HG02981 (cell line): Measurements from ENCODE around the gene MRPL2.
"Not testable (repeated sequence)": the region's sequence is repeated elsewhere in the genome, so short reads cannot be mapped to it uniquely, and the experiment has no call there.

ENCODE experiments used
- ATAC-seq: cut with Tn5 transposase; IDR thresholded peaks from one replicate; pipeline ENCODE4 v1.9.1; 2021; ENCODE audit warnings: mild to moderate bottlenecking, moderate library complexity; ENCODE audit not compliant: unreplicated experiment

MRPL2 gene

DNA sequence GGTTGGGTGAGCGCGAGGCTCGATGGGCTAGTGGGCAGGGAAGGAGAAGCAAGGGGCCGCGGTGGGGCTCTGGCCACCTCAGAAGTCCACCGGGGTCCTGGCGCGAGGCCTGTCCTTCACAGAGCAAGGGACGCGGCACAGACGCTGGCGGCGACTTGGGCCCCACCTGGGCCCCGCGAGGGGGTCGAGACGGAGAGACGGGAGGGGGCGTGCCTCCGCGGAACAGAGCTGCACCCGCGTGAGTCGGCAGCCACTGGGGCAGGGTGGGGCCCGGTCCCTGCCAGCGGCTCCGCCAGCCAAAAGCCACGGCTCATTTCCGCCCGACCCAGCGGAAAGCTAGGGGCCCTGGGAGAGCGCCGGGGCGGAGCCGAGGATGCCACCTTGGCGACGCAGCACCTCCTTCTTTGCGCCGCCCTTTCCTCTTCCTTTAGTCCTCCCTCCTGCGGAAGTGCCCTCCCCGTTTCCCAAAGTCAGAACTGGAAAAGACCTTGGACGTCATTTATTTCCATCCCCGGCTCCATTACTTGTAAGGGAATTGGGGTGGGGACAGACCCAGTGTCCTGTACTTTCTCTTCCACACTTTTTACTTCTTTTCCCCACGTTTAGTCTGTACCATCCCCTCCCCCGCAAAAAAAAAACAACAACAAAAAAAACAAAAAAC, 5.6 kb downstream of the MRPL2 start, which contains the start of gene CUL7:
TSS of gene CUL7 (minus strand) at position 307 of the 661 bp plus-strand sequence. CDS start 1,063 bp downstream, outside the sequence.
- ATAC-seq = peak; percentile 90

DNA sequence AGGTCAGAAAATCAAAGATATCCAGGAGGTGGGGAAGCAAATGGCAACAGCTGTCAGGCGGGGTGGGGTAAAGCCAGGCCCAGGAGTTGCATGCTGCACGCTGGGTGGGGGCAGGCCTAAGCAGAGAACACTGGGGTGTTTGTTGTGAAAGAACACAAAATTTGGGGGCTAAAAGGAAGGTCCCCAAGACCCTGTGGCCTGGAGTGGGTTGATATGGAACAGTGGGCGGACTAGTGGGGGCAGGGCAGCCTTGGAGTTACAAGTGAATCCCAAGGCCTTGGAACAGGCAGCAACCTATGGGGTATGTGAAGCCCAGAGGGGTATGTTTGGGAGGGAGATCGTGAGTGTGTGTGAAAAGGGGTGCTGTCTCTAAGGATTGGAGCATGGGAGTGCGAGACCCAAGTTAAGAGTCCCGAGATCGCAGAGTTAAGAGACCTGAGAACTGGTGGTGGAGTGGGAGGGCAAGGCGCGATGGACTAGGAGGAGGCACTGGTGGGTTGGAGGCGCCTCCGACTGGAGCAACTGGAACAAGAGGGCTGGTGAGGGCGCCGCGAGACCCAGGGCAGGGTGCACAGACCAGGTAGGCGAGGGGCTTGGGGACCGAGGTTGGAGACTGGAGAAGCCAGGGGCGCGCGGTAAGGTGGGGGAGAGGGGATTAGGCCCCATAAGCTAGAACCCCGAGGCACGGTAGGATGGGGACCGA, 6.2 kb downstream of the MRPL2 start:
- ATAC-seq = peak; percentile 14

DNA sequence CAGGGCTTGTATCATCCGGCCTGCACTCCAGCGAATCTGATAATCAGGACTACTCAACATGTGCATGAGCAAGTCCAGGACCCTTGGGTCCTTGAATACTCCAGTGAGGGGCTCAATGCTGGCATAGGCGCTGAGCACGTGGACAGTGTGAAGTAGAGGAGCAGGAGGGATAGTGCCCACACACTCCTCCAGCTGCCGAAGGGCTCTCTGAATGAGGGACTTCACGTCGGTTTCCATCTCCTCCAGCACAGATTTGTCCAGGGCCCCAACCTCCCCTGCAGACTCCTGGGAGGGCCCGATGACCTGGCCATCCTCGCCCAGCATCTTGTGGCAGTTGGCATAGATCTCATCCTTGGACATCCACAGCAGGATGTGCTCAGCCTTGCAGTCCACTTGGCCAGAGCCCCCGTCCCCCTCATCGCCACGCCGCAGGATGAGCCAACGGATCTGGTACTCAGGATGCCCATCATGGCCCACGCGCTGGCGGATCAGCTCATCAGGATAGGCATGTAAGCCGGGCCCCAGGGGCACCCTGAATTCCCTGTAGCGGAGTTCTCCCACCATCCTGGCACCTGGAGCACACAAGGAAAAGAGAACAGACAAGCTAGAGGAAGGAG, 6.9 kb downstream of the MRPL2 start:
- ATAC-seq = no peak

DNA sequence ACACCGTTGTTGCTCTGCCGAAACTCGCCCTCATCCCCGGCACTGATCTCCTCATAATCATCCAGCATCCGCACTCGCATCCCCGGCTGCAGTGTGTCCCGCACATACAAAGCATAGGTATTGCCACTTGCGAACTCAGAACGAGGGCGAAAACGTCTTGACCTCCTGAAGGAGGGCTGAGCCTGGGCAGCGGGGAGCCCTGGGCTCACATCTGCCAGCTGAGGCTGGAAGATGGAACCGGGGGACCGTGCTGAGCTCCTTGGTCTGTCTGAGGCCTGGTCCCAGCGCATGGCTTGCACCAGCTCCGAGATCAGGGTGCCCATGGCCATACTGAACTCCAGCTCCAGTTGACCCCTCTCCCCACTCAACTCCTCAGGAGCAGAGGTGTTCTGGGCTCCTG, 8.3 kb downstream of the MRPL2 start:
- ATAC-seq = no peak

DNA sequence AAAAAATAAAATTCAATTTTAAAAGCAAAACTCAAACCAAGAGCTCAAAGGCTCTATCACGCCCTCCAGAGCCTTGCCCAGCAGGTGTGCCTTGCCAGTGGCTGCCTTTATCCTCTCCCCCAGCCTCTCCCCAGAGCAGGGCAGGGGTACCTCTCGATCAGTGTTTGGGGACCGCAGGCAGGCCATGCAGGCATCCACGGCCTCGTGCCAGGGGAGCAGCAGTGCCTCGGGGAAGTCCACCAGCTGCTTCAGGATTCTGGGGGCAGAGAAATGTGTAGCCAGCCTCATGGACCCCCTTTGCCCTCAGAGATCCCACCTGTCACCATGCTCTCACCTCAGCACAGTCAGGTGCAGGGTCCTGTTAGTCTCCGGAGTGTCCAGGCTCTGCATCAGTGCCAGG, 11.2 kb downstream of the MRPL2 start:
- ATAC-seq = no peak

DNA sequence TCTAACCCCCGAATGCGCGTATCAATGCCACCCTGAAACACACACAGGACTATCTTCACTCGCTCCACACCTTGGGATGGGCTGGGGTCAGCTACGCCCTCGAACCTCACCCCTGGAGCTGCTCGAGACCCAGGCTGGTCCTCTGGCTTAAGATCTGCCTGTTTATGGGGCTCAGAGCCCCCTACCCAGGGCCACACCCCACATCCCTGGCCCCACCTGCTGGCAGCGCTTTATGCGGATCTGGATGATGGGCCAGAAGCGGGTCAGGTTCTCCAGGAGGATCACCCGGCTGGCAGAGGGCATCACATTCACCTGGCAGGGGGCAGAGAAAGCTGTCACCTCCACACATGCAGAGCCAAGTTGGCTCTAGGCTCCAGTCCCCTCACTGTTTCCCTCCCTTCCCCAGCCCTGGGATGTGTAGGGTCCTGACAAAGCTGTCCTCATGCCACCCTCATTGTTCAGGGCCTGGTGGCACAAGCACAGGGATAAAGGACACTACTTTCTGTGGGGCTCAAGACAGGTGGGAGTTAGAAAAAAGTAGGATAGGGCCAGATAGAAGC, 13.8 kb downstream of the MRPL2 start:
- no peak for ATAC-seq

DNA sequence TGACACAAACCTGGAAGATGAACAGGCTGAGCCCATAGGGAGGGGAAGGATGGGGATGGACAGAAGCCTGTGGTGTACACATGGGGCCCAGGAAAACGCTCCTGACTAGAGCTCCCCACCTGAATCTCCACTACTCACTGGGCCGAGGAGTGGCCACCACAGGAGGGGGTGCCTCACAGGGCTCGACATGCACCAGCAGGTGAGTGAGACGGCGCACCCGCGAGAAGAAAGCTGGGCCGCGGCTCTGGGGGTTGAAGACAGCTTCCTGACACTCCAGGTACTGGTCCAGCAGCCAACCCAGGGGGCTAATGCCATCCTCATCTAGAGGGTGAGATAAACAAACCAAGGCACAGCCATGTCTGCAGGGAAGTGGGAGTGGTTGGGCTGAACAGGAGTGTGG, 15.9 kb downstream of the MRPL2 start:
- ATAC-seq = no peak

DNA sequence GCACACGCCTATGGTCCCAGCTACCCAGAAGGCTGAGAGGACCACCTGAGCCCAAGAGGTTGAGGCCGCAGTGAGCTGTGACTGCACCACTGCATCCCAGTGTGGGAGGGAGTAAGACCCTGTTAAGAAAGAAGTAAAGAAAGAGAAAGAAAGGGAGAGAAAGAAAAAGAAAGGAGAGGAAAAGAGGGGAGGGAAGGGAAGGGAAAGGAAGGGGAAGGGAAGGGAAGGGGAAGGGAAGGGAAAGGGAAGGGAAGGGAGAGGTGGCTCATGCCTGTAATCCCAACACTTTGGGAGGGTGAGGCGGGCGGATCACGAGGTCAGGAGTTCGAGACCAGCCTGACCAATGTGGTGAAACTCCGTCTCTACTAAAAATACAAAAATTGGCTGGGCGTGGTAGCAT, 17.8 kb downstream of the MRPL2 start:
- ATAC-seq = not testable (repeated sequence)

DNA sequence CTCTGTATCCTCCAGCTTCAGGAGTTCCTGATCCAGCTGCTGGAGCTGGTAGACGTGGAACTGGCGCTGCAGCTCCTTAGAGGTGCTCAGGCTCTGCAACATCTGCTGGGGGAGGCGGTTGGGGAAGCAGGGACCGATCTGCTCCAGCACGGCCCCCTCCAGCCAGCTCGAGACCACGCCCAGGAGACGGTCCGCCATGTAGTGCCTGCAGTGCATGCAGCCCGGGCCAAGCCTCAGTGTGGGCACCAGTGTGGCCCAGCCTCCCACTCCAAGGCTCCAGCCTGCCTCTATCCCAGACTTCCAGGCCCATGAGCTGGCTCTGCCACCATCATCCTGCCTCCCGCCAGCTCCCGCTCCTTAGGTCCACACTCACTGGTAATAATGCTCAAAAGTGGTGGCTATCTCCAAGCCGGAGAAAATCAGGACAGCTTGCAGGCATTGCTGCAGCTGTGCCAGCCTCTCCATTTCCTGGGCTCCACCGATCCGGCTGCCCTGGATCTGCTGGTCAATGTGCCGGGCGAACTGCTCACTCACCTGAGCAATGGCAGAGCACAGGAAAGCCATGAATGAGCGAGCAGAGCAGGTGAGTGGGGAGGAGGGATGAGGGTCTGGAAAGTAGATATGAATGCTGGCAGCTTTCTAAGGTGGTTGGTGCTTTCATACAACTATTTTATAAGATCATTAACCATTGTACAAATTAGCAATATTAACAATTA, 18.5 kb downstream of the MRPL2 start:
- ATAC-seq = no peak

DNA sequence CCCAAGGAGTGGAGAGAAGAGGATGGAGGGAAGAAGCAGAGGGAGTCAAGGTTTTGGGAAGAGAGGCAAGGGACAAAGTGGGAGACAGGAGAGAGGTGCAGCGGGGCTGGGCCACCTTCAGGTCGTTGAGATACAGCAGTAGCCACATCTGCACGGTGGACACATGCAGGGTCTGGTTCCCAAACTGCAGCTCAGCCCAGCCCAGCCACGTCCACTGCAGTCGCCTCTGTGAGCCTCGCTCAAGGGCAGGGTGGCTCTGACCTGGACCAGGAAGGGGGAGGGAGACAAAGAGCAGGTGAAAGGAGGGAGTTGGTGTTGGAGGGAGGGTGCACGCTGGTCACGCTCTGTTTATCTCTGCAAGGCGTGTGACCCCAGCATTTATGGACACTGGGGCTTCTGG, 20.5 kb downstream of the MRPL2 start:
- no peak for ATAC-seq

DNA sequence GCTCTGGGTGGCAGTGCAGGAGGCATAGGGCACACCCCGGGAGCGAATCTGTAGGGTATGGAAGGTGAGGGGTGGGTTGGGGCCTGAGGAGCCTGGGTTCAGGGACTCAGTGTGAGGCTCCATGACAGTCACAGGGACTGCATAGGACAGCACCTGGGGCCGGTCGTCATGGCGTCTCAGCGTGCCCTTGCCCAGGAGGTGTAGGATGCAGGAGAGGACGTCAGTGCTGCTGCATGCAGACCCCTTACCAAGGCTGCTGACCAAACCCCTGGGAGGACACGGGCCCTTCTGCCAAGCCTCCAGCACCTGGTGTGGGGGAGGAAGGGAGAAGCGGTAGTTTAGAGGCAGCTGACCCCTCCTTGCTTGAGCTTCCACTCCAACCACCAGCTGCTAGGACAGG, 21.5 kb downstream of the MRPL2 start:
- ATAC-seq = no peak

DNA sequence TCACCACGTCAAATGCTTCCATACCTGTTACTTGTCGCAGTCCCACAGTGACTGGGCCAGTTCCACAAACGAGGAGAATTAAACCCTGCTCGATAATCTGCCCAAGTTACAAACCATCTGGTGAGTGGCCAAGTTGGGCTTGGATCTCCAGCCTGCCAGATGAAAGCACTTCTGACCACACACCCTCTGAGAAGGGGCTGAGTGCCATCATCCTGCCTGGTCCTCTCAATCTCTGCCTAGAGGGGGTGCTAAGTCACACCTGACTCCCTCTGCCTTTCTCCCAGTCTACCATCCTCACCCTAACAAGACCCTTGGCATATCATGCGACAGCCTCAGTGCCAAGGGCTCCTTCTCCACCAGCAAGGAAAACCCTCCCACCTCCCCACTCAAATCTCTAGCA, 22.0 kb downstream of the MRPL2 start:
- no peak for ATAC-seq

DNA sequence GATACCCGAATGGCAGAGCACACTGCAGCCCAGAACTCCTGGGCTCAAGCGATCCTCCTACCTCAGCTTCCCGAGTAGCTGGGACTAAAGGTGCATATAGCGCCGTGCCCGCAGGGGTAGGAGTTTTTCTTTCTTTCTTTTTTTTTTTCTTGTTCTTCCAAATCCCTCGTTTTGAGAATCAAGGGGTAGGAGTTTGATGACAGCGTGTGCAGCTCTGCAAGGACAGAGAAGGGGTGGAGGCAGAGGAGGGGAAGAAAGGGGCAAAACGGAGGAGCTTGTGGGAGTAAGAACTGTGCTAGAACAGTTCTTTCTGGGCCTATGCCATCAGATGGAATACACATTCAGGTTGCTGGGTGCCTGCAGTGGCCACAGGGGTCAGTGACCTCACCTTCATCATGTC, 22.5 kb downstream of the MRPL2 start:
- no peak for ATAC-seq

DNA sequence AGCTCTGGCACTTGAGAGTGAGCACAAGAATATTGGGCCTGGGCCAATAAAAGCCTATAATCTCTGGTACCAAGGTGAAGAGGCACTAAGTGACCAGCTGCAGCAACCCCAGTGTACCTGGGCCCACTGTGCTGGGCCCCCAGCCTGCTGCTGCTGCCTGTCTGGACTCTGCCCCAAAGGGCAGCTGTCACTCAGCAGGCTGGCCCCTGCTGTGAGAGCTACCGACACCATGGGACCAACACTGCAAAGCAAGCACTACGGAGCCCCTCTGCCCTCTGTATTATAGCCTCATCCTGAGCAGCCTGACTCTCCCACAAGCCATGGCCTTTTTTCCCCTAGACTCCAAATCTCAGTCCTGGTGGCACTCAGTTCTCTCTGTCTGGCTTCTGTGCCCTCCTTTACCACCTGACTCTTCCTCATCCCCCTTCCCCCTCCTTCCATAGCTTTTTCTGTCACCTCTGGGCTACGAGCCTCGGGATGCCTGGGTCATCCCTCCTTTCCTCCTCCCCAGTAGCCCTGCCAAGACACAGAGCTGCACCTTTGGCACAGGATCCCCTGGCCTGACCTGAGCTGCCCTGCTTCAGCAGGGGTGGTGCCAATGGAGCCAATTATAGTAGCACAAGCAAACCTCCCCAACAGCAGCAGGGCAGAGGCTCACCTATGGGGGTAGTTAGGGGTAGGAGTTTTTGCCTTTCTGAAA, 23.6 kb downstream of the MRPL2 start:
- no peak for ATAC-seq

DNA sequence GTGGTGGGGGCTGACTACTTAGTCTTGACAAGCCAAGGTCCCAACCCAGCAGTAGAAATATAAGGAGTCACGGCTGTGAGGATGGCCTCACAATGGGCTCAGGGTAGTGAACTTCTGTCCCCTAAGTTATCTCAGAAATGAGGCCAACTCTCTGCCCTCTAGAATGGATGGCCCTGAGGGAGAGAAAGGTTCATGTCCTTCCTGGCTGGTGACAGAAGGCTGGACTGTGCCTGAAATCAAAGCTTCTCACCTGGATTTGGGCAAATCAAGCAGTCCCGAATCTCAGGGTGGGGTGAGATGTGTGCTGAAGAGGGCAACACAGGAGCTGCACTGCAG, 25.1 kb downstream of the MRPL2 start:
- ATAC-seq = no peak

DNA sequence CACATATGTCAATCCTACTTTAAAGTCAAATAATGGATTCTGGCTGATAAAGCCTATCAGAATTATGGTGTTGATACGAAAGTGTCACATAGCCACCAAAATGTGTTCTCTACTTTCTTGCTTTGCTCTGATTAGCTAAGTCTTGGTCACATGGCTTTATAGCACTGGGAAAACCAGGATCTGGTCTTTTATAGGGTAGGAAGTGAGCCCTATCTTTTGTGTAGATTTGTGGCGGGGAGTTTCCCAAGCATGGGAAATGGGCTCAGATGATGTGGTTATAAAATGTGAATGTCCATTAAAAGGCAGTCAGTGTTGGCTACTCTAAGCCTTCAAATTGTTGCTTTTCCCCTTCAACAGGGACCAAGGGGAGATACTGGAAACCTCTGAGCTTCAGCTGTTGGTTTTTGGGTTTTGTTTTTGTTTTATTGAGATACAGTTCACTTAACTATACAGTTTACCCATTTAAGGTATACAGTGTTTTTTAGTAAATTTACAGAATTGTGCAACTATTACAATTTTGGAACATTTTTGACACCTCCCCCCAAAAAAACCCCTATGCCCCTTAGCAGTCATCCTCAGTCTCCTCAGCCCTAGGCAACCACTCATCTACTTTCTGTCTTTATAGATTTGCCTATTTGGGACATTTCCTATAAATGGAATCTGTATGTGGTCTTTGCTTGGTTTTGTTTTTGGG, 25.6 kb downstream of the MRPL2 start:
- ATAC-seq = no peak

DNA sequence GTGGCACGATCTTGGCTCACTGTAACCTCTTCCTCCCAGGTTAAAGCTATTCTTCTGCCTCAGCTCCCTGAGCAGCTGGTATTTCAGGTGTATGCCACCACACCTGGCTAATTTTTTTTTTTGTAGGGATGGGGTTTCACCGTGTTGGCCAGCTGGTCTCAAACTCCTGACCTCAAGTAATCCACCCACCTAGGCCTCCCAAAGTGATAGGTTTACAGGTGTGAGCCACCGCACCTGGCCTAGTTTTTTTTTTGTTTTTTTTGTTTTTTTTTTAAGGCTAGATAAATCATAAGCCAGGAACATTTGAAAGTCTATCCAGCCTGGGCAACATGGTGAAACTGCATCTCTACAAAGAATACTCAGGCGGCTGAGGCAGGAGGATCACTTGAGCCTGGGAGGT, 26.9 kb downstream of the MRPL2 start:
- no peak for ATAC-seq

DNA sequence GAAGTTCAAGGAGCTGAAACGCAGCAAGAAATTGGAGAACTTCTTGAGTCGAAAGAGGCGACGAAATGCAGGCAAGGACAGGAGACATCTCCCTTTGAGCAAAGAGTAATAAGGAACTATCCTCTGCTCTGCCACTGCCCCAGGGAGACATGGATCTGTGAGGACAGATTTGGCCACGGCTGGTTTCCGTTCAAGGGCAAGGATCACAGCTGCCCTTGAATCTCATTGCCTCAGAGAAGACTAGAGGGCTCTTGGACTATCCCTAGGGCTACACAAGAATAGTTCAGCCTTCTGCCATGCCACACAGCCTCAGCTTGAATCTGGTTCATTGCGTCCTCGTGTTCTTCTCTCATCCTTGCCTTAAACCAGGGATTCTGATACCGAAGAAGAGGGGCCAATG, 30.1 kb downstream of the MRPL2 start:
- ATAC-seq = no peak

DNA sequence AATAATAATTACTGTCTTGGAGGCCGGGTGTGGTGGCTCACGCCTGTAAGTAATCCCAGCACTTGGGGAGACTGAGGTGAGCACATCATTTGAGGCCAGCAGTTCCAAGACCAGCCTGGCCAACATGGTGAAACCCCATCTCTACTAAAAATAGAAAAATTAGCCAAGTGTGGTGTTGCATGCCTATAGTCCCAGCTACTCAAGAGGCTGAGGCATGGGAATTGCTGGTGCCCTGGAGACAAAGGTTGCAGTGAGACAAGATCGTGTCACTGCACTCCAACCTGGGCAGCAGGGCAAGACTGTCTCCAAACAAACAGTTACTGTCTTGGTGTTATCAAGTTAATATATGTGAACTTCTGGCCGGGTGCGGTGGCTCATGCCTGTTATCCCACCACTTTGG, 32.9 kb downstream of the MRPL2 start:
- ATAC-seq = no peak

DNA sequence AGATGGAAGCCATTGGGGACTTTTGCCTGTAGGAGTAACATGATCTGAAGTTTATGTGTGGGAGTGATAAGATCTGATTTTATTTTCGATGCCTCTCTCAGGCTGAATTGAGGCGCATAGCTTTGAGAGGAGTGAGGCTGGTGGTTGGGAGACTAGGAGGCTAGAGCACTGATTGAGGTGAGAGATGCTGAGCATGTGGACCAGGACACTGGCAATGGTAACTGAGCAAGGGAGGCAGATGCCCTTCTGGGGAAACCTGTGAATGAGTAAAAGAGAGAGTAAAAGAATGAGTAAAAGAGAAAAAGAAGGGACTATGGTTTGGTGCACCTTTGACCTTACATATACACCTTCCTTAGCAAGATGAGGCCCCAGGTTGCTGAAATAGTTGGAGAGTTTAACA, 34.8 kb downstream of the MRPL2 start:
- ATAC-seq = no peak
